Measurements from ENCODE around the gene TNIP2.

GRCh38 chr4:2788101-2788500 is 32.0 kb upstream of the TNIP2 start:
- no peak for TF ChIP-seq POLR2AphosphoS5 (IDR thresholded peaks at IDR 0.05; ENCODE audit: low read depth, low read length)
- TF ChIP-seq TAF1 (IDR thresholded peaks at IDR 0.05; ENCODE audit: borderline replicate concordance, low read depth, low read length), result no peak
- no peak for TF ChIP-seq POLR2A (IDR thresholded peaks at IDR 0.05; ENCODE audit: low read depth, low read length)

Measured in GM12892 (cell line).